Measurements from ENCODE around the gene ATG101. TPM values are rescaled to one million over a fixed set of nuclear protein-coding genes. Genes with fewer than 3 reads are reported as not detected.

The ATG101 gene
- total RNA-seq (2014; rRNA removed; shearing (Covaris generic); ENCODE audit: low replicate concordance) = 45.4 and 110 TPM in 2 replicates

DNA sequence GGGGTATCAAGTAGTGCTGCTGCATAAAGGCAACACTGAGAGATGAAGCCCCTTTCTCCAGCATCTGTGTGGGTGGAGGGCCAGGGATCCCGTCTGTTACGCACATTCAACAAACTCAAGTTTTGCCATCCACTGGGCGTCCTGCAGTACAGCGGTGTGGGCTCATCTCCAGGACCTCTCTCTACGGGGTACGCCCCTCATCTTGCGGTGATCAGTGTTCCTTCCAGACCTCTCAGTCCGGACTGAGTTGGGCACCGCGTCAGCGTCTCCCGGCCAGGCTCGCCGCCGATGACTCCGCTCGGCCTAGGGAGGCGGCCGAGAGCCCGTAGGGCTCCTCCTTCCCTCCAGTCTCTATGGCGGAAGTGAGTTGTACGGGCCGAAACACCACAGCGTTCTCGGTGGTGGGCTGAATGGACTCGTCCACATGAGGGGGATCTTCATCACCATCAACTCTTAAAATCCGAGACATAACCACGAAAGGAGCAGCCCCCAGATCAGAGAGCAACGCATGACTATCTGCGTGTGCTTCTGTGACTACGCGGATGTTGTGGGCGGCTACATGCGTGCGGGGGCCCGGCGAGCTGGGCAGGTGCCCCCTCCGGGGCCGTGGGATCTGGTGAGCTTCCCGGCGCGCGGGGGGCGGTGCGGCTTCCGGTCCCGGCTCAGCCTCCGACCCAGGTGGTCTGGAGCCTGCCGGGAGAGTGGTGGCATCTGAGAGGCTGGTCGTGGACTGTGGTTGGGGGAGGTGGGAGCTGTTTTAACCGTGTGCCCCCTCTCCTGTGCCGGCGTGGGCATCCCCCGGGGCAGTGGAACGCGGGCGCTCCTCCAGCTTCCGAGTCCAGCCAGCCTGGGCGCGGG is at the start of gene ATG101:
TSS of gene ATG101 (plus strand) at position 652 of the 858 bp plus-strand sequence. CDS start 3,673 bp downstream, outside the sequence.
- DNase-seq = peak; percentile 91
- no peaks in the 10 kb centered on the region; the same call in 1 of the 2 replicates for H3K9me3 ChIP-seq

GRCh38 chr12:52020539-52021336 is 49.0 kb upstream of the ATG101 start:
- Histone ChIP-seq H3K36me3 (no peaks in the 10 kb centered on the region), H3K4me3 (no peak overlapping the region), H3K9me3 (no peaks in the 10 kb centered on the region), H3K27me3 (no peaks in the 10 kb centered on the region)
- DNase-seq = peak; percentile 44

More for the DNA sequence above, at the start of gene ATG101:
- no peaks in the 10 kb centered on the region for H3K27me3 ChIP-seq
- peaks cover 29% of the 10 kb centered on the region for H3K36me3 ChIP-seq
- H3K4me3 ChIP-seq = peak within 1 kb of the TSS; percentile 83

DNA sequence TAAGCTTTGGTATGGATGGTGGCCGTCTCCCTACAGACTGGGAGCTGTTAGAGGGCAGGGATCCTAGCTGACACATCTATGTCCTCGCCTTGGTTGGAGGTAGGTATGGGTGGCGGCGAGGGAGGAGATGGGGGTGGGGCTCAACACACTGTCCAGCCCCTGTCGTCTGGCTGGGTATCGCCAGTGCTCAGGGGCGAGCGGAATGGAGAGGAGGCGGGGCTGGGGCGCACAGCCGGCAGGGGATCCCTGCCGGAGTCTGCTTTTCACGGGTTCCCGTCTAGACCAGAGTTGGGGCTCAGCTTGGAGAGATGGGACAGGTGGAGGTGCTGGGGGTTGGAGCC is 47.0 kb upstream of the ATG101 start:
- Histone ChIP-seq H3K27me3 (no peaks in the 10 kb centered on the region), H3K4me3 (no peak overlapping the region; the same call in 1 of the 2 replicates), H3K36me3 (no peaks in the 10 kb centered on the region), H3K9me3 (no peaks in the 10 kb centered on the region)
- no peak for DNase-seq

GRCh38 chr12:52023182-52023975 is 46.4 kb upstream of the ATG101 start:
- Histone ChIP-seq H3K36me3 (no peaks in the 10 kb centered on the region), H3K9me3 (no peaks in the 10 kb centered on the region), H3K4me3 (peak overlapping the region; percentile 49), H3K27me3 (no peaks in the 10 kb centered on the region)
- peak; percentile 75 for DNase-seq

GRCh38 chr12:52023976-52024688 is 45.6 kb upstream of the ATG101 start:
- Histone ChIP-seq H3K4me3 (peak overlapping the region; percentile 49), H3K36me3 (no peaks in the 10 kb centered on the region), H3K27me3 (no peaks in the 10 kb centered on the region), H3K9me3 (no peaks in the 10 kb centered on the region)
- DNase-seq = no peak

DNA sequence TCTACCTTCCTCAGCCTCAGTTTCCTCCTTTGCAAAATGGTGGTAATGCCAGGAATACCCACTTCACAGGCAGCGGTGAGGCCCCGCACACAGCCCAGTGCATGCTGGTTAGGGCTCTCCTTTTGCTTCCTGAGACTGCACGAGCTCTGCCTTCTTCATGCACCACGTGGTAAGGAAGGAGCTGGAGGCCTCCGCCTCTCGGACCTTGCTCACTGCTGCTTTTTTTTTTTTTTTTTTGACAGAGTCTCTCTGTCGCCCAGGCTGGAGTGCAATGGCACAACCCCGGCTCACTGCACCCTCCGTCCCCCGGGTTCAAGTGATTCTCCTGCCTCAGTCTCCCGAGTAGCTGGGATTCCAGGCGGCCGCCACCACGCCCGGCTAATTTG is 44.9 kb upstream of the ATG101 start:
- Histone ChIP-seq H3K9me3 (no peaks in the 10 kb centered on the region), H3K27me3 (no peaks in the 10 kb centered on the region), H3K4me3 (no peak overlapping the region), H3K36me3 (no peaks in the 10 kb centered on the region)
- DNase-seq = no peak

GRCh38 chr12:52026263-52026662 is 43.5 kb upstream of the ATG101 start:
- no peak overlapping the region for H3K4me3 ChIP-seq
- H3K27me3 ChIP-seq = no peaks in the 10 kb centered on the region
- H3K36me3 ChIP-seq = no peaks in the 10 kb centered on the region
- no peak for DNase-seq
- no peaks in the 10 kb centered on the region for H3K9me3 ChIP-seq

- no peak overlapping the region for H3K4me3 ChIP-seq
- no peaks in the 10 kb centered on the region for H3K36me3 ChIP-seq
- no peaks in the 10 kb centered on the region for H3K27me3 ChIP-seq
- no peak for DNase-seq
- no peaks in the 10 kb centered on the region for H3K9me3 ChIP-seq
These were observed 42.5 kb upstream of the ATG101 start for GRCh38 chr12:52027085-52027843.

DNA sequence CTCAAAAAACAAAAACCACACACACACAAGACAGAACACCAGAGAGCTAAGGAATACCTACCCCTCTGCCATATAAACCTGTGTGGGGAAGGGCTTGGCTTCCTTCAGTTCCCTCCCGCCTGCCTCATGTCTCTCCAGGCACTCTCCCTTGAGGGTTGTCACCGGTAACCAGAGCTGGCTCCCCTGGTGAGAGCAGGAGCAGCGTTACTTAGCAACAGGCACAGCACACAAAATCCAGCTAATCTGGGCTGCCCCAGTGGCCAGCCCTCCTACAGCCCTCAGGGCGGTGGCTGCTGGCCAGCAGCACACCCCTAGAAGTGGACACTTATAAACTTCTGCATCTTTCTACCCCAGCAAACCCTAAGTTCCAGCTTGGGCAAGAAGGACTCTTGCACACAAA is 40.1 kb upstream of the ATG101 start:
- DNase-seq = peak; percentile 41
- Histone ChIP-seq H3K4me3 (no peak overlapping the region), H3K36me3 (no peaks in the 10 kb centered on the region)

GRCh38 chr12:52032446-52032803 is 37.4 kb upstream of the ATG101 start:
- no peaks in the 10 kb centered on the region for H3K36me3 ChIP-seq
- peak; percentile 66 for DNase-seq
- peak overlapping the region; percentile 26 for H3K4me3 ChIP-seq
- H3K27me3 ChIP-seq = no peaks in the 10 kb centered on the region
- no peaks in the 10 kb centered on the region for H3K9me3 ChIP-seq

More for the DNA sequence above, 40.1 kb upstream of the ATG101 start:
- Histone ChIP-seq H3K9me3 (no peaks in the 10 kb centered on the region), H3K27me3 (no peaks in the 10 kb centered on the region)

GRCh38 chr12:52032804-52033445 is 36.9 kb upstream of the ATG101 start:
- peak overlapping the region; percentile 38 for H3K4me3 ChIP-seq
- DNase-seq = peak; percentile 99
- H3K36me3 ChIP-seq = no peaks in the 10 kb centered on the region
- H3K27me3 ChIP-seq = no peaks in the 10 kb centered on the region
- H3K9me3 ChIP-seq = no peaks in the 10 kb centered on the region

DNA sequence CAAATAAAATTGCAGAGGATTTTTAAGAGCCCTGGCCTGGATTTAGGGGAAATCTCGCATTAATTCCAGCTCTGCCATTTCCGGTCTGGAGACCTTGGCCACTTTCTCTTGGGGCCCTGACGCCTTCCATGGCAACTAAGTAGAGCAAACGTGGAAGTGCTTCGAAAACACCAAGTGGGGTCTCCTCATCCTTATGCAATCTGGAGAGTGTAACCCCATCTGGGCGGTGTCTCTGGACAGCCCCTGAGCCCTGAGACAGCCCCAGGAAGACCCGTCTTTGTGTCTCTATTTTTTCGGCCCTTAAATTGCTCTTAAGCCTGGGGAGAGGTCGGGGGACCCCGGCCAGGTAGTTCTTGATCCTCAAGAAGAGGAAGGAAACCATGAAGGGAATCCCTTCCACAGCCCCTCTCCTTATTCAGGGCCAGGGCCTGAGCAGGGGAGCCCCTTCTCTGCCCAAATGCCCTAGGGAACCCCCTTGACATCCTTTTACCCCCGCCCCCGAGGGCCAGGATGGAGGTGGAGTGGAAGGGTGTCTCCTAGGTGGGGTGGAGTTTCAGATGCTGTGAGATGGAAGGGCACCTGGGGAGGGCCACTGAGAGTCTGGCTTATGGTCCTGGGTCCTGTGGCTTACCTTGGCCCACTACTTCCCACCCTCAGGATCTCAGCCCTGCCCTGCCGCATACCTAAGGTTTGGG is 36.2 kb upstream of the ATG101 start:
- Histone ChIP-seq H3K4me3 (peak overlapping the region; percentile 38), H3K27me3 (no peaks in the 10 kb centered on the region), H3K36me3 (no peaks in the 10 kb centered on the region), H3K9me3 (no peaks in the 10 kb centered on the region)
- DNase-seq = no peak

- Histone ChIP-seq H3K27me3 (no peaks in the 10 kb centered on the region), H3K36me3 (no peaks in the 10 kb centered on the region), H3K9me3 (no peaks in the 10 kb centered on the region), H3K4me3 (no peak overlapping the region)
- no peak for DNase-seq
These were observed 34.6 kb upstream of the ATG101 start for GRCh38 chr12:52035190-52035589.

DNA sequence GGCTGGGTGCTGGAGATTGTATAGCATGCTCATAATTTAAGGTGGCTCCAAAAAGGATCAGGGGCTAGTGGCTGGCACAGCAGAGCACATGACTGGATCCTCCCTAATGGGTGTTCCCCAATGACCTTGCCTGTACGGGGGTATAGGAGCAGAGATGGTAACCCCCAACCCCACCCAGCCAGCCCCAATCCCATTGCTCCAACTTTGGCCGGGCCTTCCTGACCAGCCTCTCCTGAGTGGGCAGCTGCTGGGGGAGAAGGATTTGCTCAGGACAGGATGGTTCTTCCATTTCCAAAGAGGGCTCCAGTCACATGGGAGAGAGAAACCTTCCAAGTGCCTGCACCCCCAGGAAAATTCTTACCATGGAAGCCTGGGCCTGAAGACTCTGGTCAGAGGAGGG is 33.9 kb upstream of the ATG101 start:
- Histone ChIP-seq H3K36me3 (no peaks in the 10 kb centered on the region), H3K4me3 (no peak overlapping the region), H3K9me3 (no peaks in the 10 kb centered on the region), H3K27me3 (no peaks in the 10 kb centered on the region)
- no peak for DNase-seq
